GM12891 (cell line): ENCODE data around the gene CHST6.
"Not testable (repeated sequence)": the region's sequence is repeated elsewhere in the genome, so short reads cannot be mapped to it uniquely, and the experiment has no call there.

Experiments
- DNase-seq: peaks from one replicate; pipeline ENCODE4 v3.0.0; 2011; ENCODE audit warnings: low spot score; ENCODE audit not compliant: insufficient read length
- FAIRE-seq: peaks from 2 replicates; lab custom pipeline; 2011; peaks lifted over from hg19 to GRCh38; lab: Jason Lieb, UNC
- PAX5 ChIP-seq: IDR thresholded peaks from 2 replicates; pipeline ENCODE4 v1.6.1; 2011; ENCODE audit warnings: low read length, moderate library complexity, mild to moderate bottlenecking; ENCODE audit not compliant: insufficient read depth, severe bottlenecking
- POLR2A ChIP-seq: IDR thresholded peaks from 2 replicates; pipeline ENCODE4 v1.6.1; 2011; ENCODE audit warnings: low read depth, low read length, control low read depth
- POLR2AphosphoS5 ChIP-seq: IDR thresholded peaks from 2 replicates; pipeline ENCODE4 v1.6.1; 2011; ENCODE audit warnings: low read depth, low read length, control low read depth
- POU2F2 ChIP-seq: IDR thresholded peaks from 2 replicates; pipeline ENCODE4 v1.6.1; 2011; ENCODE audit warnings: low read depth, mild to moderate bottlenecking, control low read depth, low read length, moderate library complexity
- SPI1 ChIP-seq: IDR thresholded peaks from 2 replicates; pipeline ENCODE4 v1.6.1; 2011; ENCODE audit warnings: low read depth, low read length, control low read depth
- TAF1 ChIP-seq: IDR thresholded peaks from 2 replicates; pipeline ENCODE4 v1.6.1; 2011; ENCODE audit warnings: low read depth, low read length, control low read depth

CHST6 gene

GRCh38 chr16:75476817-75477216 lies 18.4 kb downstream of the CHST6 start:
- TF ChIP-seq POU2F2, result no peak
- TF ChIP-seq SPI1, result no peak
- TF ChIP-seq POLR2A, result no peak
- TF ChIP-seq PAX5, result no peak
- no peak for TF ChIP-seq TAF1
- no peak for TF ChIP-seq POLR2AphosphoS5
- DNase-seq (no peak), FAIRE-seq (peak; percentile 40)

- TF ChIP-seq PAX5, result no peak
- TF ChIP-seq TAF1, result no peak
- TF ChIP-seq POLR2A, result no peak
- TF ChIP-seq POU2F2, result no peak
- no peak for TF ChIP-seq SPI1
- TF ChIP-seq POLR2AphosphoS5, result no peak
- FAIRE-seq (no peak), DNase-seq (no peak)
These were observed 19.8 kb downstream of the CHST6 start for GRCh38 chr16:75475420-75475847.

- FAIRE-seq, result no peak
- DNase-seq, result no peak
- TF ChIP-seq TAF1, result no peak
- TF ChIP-seq PAX5, result no peak
- no peak for TF ChIP-seq SPI1
- no peak for TF ChIP-seq POU2F2
These were observed 22.0 kb downstream of the CHST6 start for GRCh38 chr16:75472908-75473877.

GRCh38 chr16:75471723-75472633 lies 23.3 kb downstream of the CHST6 start:
- no peak for TF ChIP-seq POLR2A
- TF ChIP-seq TAF1, result no peak
- TF ChIP-seq SPI1, result no peak
- no peak for TF ChIP-seq PAX5
- TF ChIP-seq POU2F2, result no peak
- TF ChIP-seq POLR2AphosphoS5, result no peak
- peak; percentile 90 for FAIRE-seq
- DNase-seq, result peak; percentile 59

- no peak for FAIRE-seq
- TF ChIP-seq TAF1 (no peak), POLR2AphosphoS5 (no peak), POLR2A (no peak), SPI1 (no peak), POU2F2 (no peak), PAX5 (no peak)
- DNase-seq, result no peak
These were observed 28.5 kb downstream of the CHST6 start for GRCh38 chr16:75466760-75467159.

- DNase-seq, result peak; percentile 94
- TF ChIP-seq TAF1 (peak; percentile 56; the same call in 1 of the 2 replicates), POLR2AphosphoS5 (peak; percentile 90), PAX5 (no peak), SPI1 (no peak), POU2F2 (peak; percentile 72; the same call in 1 of the 2 replicates), POLR2A (peak; percentile 93)
- FAIRE-seq, result peak; percentile 99
These were observed 30.9 kb downstream of the CHST6 start, which contains the start of gene TMEM170A for GRCh38 chr16:75464122-75464918. TMEM170A (minus strand) TSS chr16:75464689; CDS start chr16:75464600, 89 bp downstream.

- peak; percentile 56 for FAIRE-seq
- not testable (repeated sequence) for DNase-seq
These were observed 31.7 kb downstream of the CHST6 start for GRCh38 chr16:75463389-75464121.

- TF ChIP-seq PAX5 (no peak), POLR2AphosphoS5 (no peak), POU2F2 (no peak), SPI1 (no peak), TAF1 (no peak), POLR2A (no peak)
- DNase-seq (no peak), FAIRE-seq (no peak)
These were observed 32.4 kb downstream of the CHST6 start for GRCh38 chr16:75462806-75463205.
